Activated T-cell treated with anti-CD3 and anti-CD28 coated beads for 1 hour (primary cell): Measurements from ENCODE around the gene ZNF532.

Experiments used
- DNase-seq: peaks from one replicate; pipeline ENCODE4 v3.0.0-alpha.2; 2020; ENCODE audit warnings: low read depth

The ZNF532 gene

GRCh38 chr18:58941426-58942099 is 76.9 kb downstream of the ZNF532 start:
- no peak for DNase-seq

- DNase-seq, result no peak
These were observed 79.2 kb downstream of the ZNF532 start for GRCh38 chr18:58943896-58944295.

GRCh38 chr18:58947136-58947732 is 82.6 kb downstream of the ZNF532 start:
- DNase-seq, result no peak

- DNase-seq, result no peak
These were observed 84.4 kb downstream of the ZNF532 start for GRCh38 chr18:58949031-58949430.

- no peak for DNase-seq
These were observed 87.5 kb downstream of the ZNF532 start for GRCh38 chr18:58951986-58952702.

GRCh38 chr18:58952858-58953257 is 88.2 kb downstream of the ZNF532 start:
- no peak for DNase-seq

- DNase-seq, result no peak
These were observed 89.0 kb downstream of the ZNF532 start for GRCh38 chr18:58953627-58954026.

- DNase-seq, result no peak
These were observed 90.3 kb downstream of the ZNF532 start for GRCh38 chr18:58955001-58955400.

GRCh38 chr18:58955738-58956137 is 91.1 kb downstream of the ZNF532 start:
- DNase-seq, result no peak

GRCh38 chr18:58958628-58959027 is 94.0 kb downstream of the ZNF532 start:
- DNase-seq, result no peak

GRCh38 chr18:58960508-58960907 is 95.8 kb downstream of the ZNF532 start:
- no peak for DNase-seq

GRCh38 chr18:58960946-58961722 is 96.5 kb downstream of the ZNF532 start:
- no peak for DNase-seq

GRCh38 chr18:58962336-58962735 is 97.7 kb downstream of the ZNF532 start:
- DNase-seq, result no peak

GRCh38 chr18:58965291-58966004 is 100.8 kb downstream of the ZNF532 start:
- no peak for DNase-seq

GRCh38 chr18:58966005-58966677 is 101.5 kb downstream of the ZNF532 start:
- DNase-seq, result no peak

- no peak for DNase-seq
These were observed 102.0 kb downstream of the ZNF532 start for GRCh38 chr18:58966704-58967103.

GRCh38 chr18:58967751-58968254 is 103.1 kb downstream of the ZNF532 start:
- DNase-seq, result no peak

- no peak for DNase-seq
These were observed 106.5 kb downstream of the ZNF532 start for GRCh38 chr18:58970943-58971790.

- DNase-seq, result no peak
These were observed 110.6 kb downstream of the ZNF532 start for GRCh38 chr18:58975296-58975695.

GRCh38 chr18:58975781-58976180 is 111.1 kb downstream of the ZNF532 start:
- DNase-seq, result no peak
